Stimulated activated naive CD4-positive, alpha-beta T cell treated with Interleukin-2 at 50 U/mL for 16 hours (primary cell): ENCODE results near the gene TSPAN4.

Experiments
- DNase-seq: peaks from one replicate; lab custom pipeline; 2025; lab: John Stamatoyannopoulos, UW

TSPAN4 gene

DNA sequence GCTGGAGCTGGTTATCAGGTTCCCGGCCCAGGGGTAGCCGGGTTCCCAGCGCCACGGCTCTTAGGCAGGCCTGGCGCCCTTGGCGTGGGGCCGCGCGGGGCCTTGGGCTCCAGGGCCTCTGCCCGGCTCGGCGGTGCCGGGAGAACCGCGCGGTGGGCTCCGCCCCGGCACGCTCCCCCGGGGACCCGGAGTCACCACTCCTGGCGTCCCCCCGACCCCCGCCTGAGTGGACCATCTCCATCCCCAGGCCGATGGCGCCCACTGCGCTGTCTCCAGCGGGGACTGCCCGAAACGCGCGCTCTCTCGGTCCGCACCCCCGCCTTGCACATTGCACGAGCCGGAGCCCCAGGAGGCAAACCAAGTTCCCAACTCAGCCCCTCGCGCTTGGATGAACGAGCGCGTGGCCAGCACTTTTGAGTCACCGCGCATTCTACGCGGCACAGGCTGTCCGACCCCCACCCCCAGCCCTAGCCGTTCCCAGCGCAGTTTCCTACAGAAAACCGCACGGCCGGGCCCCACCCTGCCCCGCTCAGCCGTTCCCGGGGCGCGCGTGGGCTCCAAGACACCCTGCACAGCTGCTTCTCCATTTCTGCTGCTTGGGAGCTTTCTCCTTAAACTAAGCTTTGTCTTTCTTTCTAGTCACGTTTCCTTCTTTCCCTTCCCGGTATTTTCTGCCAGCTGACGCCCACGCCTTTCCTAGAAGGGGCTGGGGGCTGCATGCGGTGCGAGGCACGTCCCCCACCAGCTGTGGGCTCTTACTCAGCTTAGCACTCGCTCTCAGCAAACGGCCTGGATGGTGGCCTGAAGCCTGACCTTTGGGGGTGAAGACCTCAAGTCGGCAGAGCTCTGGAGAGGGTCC is 68.6 kb downstream of the TSPAN4 start:
- DNase-seq: peak; percentile 39

DNA sequence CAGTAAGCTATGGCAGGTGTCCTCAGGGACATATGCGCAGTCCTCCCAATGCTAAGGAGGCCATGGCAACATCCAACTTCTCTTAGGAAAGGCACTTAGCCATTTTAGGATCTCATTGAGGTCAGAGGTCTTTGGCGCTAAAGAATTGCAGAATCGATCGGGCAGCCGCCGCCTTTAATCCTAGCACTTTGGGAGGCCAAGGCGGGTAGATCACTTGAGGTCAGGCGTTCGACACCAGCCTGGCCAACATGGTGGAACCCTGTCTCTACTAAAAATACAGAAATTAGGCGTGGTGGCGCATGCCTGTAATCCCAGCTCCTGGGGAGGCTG is 69.2 kb downstream of the TSPAN4 start:
- no peak for DNase-seq

DNA sequence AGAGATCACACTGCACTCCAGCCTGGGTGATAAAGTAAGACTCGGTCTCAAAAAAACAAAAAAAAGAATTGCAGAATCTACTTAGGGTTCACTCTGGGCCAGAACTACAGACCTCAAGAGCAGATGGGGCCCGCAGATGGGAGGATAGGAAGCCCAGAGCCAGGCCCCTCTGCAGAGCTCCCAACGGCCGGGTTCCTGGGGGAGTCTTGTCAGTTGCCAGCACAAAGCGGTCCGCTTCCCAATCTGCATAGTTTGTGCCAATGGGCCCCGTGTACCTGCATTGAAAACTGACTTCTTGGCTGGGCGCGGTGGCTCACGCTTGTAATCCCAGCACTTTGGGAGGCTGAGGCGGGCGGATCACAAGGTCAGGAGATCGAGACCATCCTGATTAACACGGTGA is 69.6 kb downstream of the TSPAN4 start:
- no peak for DNase-seq

DNA sequence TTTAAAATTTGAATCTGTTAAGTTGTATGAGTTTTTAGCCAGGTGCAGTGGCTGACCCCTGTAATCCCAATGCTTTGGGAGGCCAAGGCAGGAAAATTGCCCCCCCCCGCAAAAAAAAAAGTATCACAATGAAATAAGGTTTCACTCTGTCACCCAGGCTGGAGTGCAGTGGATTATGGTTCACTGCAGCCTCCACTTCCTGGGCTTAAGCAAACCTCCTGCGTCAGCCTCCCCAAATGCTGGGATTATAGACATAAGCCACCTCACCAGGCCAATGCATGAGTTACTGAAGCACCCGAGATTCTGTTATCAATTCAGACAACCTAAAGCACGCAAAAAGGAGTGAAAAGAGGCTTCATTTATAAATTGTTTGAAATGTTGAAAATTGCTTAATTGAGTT is 70.4 kb downstream of the TSPAN4 start:
- no peak for DNase-seq

DNA sequence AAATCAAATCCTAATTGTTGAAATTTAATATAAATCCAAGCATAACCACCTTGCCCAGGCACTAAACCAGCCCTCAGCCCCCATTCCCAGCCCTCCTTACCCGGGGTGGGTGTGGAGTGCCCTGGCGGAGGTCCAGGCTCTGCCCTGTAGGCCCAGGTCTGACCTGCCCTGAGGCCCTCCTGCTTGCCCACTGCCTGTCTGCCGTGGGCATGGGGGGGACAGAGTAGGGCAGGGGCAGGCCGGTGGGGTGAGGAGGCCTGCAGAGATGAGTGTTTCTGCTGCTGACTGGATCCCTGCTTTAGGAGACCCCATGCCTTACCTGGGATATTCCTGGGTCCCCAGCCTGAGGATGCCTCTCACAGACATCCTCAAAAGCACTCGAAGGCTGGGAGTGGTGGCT is 71.6 kb downstream of the TSPAN4 start:
- no peak for DNase-seq

DNA sequence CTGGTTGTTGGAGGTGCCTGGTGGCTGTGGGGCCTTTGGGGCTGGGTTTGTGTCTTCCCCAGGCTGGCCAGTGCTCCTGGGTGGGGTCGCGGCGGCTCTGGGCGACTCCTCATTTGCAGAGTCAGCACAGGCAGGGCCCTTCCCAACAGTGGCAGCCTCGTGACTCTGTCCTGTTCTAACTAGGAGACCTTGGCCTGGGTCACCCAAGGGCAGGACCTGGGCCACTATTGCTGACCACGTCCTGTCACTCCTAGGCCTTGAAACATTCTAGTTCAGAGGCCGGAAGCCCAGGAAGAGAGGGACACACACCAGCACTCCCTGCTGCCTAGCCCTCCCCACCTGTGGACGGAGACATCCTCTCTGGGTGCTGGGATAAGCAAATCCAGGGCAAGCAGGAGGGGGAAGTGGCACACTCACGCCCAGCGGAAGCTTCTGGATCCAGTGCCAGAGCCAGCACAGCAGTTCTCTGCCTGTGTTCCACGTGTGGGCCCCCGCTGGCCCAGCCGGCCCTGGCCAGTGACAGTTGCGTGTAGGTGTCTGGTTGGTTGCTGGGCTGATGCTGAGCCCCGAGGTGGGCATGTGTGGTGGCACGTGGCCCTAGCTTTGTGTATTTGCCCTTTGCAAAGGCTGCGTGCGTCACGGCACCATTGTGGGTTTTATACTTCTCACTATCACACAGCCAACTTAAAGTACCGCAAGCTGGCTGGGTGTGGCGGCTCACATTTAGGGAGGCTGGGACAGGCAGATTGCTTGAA is 72.3 kb downstream of the TSPAN4 start:
- DNase-seq: no peak
